ENCODE data around the gene SRGAP2C.
A peak's percentile ranks its signal among the peaks of the same experiment; 100 is the strongest.
"Not testable (repeated sequence)": the region's sequence is repeated elsewhere in the genome, so short reads cannot be mapped to it uniquely, and the experiment has no call there.

Gene SRGAP2C

DNA sequence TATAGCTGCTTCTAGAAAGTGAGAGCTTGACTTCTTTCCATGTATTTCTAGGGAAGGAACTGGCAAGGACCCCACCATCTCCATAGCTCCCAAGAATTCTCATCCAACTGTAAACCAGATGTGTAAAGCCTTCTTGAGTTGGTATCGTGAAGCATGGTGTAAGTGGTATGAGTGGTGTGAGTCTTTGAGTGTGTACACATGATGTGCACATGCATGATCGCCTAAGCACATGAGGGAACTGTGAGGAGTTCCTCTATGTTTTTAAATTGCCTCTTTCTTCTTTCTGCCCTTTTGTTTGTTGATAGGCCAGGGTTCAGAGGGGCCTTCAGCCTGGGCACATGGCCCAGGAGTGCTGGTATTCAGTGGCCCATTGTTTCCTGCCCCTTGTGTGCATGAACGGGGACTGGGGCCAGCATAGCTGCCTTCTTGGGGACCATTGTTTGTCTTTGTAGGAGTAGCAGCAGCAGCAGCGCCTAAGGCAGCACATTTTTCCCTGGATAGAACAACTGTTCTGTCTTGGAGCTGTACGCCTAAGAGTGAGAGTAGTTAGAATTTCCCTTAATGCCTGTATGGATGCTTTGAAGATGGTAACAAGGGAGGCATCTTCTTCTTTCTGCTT is 96.0 kb downstream of the SRGAP2C start:
- DNase-seq (ENCODE audit: low spot score): not testable (repeated sequence)

- not testable (repeated sequence) for DNase-seq (ENCODE audit: low spot score)
Observed at GRCh38 chr1:121281480-121281879, 96.7 kb downstream of the SRGAP2C start.

GRCh38 chr1:121283587-121284180 is 98.9 kb downstream of the SRGAP2C start:
- peak; percentile 1 for DNase-seq (ENCODE audit: low spot score)

GRCh38 chr1:121292590-121292989 is 107.8 kb downstream of the SRGAP2C start:
- not testable (repeated sequence) for DNase-seq (ENCODE audit: low spot score)

GRCh38 chr1:121293263-121294204 is 108.8 kb downstream of the SRGAP2C start:
- peak; percentile 38 for DNase-seq (ENCODE audit: low spot score)

GRCh38 chr1:121294205-121294570 is 109.4 kb downstream of the SRGAP2C start:
- DNase-seq (ENCODE audit: low spot score): not testable (repeated sequence)

GRCh38 chr1:121296563-121296962 is 111.8 kb downstream of the SRGAP2C start:
- DNase-seq (ENCODE audit: low spot score): not testable (repeated sequence)

DNA sequence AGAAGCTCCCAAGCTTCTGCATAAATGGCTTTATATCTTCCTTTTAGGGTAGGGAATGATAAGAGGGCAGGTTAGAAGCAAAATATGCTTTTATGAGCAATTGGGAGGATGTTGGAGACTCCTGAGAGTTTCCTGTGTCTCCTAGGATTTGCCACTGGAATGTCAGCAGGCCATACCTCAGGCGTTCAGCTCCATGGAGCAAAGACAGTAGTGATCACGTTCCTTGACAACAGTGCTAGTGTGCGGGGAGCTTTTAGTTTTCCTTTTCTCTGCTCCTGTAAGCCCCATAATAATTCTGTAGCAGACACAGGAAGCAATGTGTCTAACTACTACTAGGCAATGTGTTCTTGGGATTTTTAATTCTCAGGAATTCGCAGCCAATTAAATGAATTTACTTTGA is 113.8 kb downstream of the SRGAP2C start:
- not testable (repeated sequence) for DNase-seq (ENCODE audit: low spot score)

DNA sequence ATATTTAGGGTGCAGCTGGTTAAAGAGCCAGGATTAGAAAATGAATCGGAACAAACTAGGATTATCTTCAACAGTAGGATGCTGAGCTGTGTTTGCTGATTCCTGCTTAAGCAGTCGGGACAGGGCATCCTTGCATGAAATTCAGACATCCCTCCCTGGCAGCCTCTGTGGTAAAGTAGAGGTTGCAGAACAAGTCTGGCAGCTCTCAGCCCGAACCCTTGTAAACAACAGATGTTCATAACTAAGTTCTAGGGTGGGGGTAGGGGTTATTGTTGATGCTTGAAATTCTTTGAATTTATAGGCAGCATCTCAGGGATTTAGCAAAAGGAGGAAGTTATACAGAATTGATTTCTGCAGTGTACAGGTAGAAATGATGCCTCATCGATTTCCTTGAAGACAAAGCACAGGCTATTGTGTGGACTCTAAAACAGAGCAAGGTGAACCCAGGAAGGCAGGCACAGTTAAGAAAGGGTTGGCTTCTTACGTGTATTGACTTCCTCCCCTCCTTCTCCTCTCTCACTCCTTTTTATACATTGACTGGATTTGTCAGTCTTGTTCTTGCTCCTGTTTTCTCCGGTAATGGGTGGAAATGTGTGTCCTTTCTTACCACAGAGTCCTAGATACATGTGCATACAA is 114.9 kb downstream of the SRGAP2C start:
- not testable (repeated sequence) for DNase-seq (ENCODE audit: low spot score)

DNA sequence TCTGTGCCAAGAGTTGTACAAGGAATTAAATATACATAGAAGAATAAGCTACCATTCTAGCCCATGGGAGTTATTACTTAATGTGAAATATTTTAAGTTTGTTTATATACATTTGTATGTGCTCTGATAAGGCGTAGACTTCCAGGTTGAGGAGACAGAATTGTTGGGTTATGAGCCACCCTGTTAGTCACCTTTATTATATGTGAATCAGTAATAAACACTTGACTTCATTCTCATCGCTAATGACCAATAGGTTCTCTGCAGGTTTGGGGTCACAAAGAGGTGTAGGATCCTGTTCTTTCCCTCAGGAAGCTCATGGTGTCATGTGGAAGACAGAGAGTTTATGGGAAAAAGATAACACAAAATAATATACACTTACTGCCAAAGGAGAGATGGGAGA is 117.1 kb downstream of the SRGAP2C start:
- not testable (repeated sequence) for DNase-seq (ENCODE audit: low spot score)

DNA sequence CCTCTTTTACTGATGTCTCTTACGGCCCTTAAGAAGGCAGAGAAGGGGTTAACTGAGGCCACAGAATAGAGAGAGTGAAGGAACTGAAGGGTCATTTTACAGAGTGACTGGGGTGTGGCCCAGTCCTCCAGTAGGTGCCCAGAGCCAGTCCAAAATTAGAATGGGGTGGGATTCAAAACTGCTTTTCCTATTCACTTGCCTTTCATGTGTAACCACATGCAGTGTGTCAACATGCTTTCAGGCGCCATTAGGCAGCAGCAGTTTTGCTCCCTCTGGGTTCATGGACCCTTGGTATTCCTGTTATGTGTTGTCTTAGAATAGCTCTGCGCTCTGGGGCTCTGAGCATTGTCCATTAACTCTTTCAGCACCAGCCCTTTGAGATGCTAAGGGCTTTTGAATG is 123.0 kb downstream of the SRGAP2C start:
- not testable (repeated sequence) for DNase-seq (ENCODE audit: low spot score)

DNA sequence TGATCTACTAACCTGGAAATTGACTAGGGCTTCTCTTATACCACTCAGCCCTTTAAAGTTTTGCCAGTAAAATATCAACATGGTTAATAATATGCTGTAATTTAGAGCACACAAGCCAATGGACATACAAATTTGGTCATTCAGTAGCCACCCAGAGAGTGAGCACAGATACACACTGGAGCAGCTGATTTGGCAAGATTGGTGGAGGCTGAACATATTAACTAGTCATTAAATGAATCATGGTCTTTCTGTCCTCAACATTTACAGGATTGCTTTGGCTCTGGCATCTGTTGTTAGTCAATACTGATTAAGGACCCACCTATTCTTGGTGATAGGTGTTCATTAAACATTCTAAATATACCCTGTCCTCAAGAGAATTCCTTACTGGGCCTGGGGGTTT is 130.7 kb downstream of the SRGAP2C start:
- DNase-seq (ENCODE audit: low spot score): not testable (repeated sequence)

- DNase-seq (ENCODE audit: low spot score): not testable (repeated sequence)
Observed at GRCh38 chr1:121316081-121316480, 131.3 kb downstream of the SRGAP2C start.

DNA sequence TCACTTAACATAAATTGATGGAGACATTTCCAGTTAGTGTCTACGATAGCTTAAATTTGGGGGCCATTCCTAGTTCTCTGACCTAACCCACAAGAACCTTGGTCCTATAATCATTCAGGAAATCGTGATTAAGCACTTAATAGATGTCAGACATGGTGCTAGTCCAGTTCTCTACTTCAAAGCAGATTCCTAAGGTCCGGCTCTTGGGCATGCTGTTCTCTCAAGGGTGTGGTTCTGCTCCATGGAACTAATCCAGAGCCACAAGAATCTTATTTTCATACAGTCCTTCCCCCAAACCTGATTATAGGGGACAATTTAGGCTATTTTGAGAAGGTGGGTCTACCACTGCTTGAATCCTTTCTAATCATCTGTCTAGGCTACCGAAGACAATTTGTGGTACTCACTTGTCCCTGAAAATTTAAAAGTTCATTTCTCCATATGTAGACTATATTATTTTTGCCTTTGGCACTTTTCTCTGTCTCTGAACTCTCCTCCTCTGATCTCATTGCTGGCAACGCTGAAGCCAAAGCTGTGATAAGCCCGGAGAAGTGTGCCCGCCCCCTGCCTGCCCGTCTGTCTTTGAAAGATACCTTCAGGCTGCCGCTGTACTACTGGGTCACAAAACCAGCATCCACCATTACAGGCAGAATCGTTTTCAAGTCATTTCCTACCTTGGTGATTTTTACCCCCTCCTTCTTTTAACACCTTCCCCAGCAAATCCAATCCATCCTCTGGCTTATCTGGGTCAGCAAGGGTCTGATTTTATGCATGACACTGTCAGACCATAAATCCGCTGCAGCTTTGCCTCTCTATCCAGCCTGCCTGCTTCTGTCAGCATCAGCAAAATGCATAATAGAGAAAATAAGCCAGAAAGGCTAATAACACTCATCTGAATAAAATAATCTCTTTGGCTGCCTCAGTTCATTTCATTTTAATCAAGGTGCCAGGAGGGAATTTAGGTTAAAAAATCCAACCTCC is 133.0 kb downstream of the SRGAP2C start:
- not testable (repeated sequence) for DNase-seq (ENCODE audit: low spot score)

DNA sequence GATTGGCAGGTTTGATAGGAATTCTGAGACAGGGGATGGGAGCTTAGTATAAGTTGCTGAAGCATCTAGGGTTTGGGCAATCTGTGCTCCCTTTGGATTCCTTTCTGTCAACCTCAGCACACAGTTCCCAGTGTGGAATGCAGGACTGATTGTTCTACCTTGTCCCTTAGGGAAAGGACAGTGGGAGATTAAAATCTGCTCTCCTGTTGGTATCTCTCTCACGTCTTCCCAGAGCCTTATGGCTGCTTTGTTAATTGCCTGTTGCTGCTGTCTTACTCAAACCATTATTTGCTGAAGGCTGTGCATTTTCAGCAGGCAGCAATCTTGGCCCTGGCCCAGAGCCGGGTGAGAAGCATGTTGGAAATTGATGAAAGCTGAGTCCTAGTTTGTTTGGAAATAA is 133.9 kb downstream of the SRGAP2C start:
- not testable (repeated sequence) for DNase-seq (ENCODE audit: low spot score)

DNA sequence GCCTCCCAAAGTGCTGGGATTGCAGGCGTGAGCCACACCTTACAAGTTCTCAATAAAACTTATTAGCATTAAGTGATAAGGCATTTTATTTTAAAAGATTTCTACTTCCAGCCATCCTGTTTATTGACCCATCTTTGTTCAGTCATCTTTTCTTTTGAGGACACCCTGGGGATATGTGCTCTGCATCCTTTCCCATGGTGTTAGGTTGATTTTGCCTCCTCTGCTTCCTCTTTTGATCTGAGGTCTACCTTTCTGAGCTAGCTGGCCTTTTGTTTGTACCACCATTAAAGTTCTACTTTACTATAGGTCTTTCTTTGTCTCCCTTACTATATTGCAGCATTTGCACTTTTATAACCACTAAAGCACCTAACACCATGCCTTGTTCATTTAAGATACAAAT is 136.9 kb downstream of the SRGAP2C start:
- not testable (repeated sequence) for DNase-seq (ENCODE audit: low spot score)

- not testable (repeated sequence) for DNase-seq (ENCODE audit: low spot score)
Observed at GRCh38 chr1:121324726-121325125, 140.0 kb downstream of the SRGAP2C start.

- DNase-seq (ENCODE audit: low spot score): not testable (repeated sequence)
Observed at GRCh38 chr1:121332141-121332540, 147.4 kb downstream of the SRGAP2C start.

DNA sequence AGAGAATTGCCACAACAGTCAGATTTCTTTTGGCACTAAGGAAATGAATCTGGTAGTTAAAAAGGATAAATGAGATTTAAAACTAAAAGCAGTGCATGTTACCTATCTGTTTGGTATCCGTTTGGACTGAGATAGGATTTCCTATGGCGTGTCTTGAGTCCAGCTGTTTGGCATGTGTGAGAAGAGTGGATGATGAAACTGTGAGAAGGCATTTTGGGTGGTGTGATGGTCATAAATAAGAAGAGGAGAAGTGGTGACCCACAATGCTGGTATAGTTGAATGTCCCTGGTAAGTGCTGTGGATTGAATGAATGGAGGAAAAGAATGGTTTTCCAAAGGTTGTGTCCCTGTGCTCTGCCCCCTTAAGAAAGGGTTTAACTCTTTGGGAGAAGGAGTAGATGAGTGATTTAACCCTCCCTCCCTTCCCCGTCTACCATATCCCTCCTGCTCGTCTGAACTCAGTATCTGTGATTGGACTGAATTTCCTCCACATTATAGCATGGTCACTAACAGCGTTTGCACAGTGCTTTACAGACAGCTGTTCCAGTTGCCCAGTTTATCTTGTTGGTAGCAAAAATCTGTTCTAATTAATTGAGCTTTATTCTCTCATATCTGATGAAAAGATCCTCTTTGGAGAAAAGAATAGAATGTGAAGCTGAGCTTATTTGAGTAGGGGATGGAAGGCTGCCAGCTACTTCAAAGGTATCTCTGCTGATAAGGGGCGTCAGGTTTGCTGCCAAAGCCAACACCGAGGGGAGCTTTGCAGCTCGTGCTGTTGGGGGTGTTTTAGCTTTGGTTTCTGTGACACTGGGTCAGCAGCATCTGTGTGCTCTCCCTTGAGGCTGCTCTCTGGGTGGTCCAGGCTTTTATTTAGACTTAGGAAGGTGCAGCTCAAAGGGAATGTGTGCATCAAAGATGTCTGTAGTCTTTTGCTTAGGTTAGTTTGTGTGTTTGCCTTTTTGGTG is 148.1 kb downstream of the SRGAP2C start:
- not testable (repeated sequence) for DNase-seq (ENCODE audit: low spot score)

GRCh38 chr1:121337958-121338357 is 153.2 kb downstream of the SRGAP2C start:
- not testable (repeated sequence) for DNase-seq (ENCODE audit: low spot score)

All from kidney tubule cell (primary cell).